ENCODE data around the gene GABRE. TPM values are rescaled to one million over a fixed set of nuclear protein-coding genes. Genes with fewer than 3 reads are reported as not detected.

The GABRE gene
- total RNA-seq, 1 donor from 2014 or later, result not detected

GRCh38 chrX:151981129-151981528, 6.7 kb upstream of the GABRE start:
- H3K27me3 Mint-ChIP-seq, result peaks cover 2% of the 10 kb centered on the region

GRCh38 chrX:151977923-151978322, 3.4 kb upstream of the GABRE start:
- Mint-ChIP-seq H3K27me3 (peaks cover 15% of the 10 kb centered on the region), H3K4me1 (no peaks in the 10 kb centered on the region), H3K4me3 (no peak overlapping the region), H3K27ac (no peak overlapping the region), H3K9me3 (no peaks in the 10 kb centered on the region), H3K36me3 (ENCODE audit: low read depth) (no peaks in the 10 kb centered on the region)
- intact Hi-C loops (cut with micrococcal nuclease), result no loop called here
- no peak for DNase-seq

More at GRCh38 chrX:151981129-151981528, 6.7 kb upstream of the GABRE start:
- Mint-ChIP-seq H3K9me3 (no peaks in the 10 kb centered on the region), H3K4me3 (no peak overlapping the region), H3K36me3 (ENCODE audit: low read depth) (no peaks in the 10 kb centered on the region), H3K27ac (no peak overlapping the region), H3K4me1 (no peaks in the 10 kb centered on the region)
- intact Hi-C loops (cut with micrococcal nuclease), result no loop called here
- DNase-seq, result no peak

GRCh38 chrX:151977009-151977408, 2.5 kb upstream of the GABRE start:
- Mint-ChIP-seq H3K27me3 (peaks cover 15% of the 10 kb centered on the region), H3K9me3 (no peaks in the 10 kb centered on the region), H3K4me1 (no peaks in the 10 kb centered on the region), H3K27ac (no peak overlapping the region), H3K36me3 (ENCODE audit: low read depth) (no peaks in the 10 kb centered on the region), H3K4me3 (no peak overlapping the region)
- intact Hi-C loops (cut with micrococcal nuclease), result no loop called here
- no peak for DNase-seq

GRCh38 chrX:151975736-151976275, 1.3 kb upstream of the GABRE start:
- H3K27ac Mint-ChIP-seq, result no peak overlapping the region
- H3K9me3 Mint-ChIP-seq, result no peaks in the 10 kb centered on the region
- no peaks in the 10 kb centered on the region for H3K36me3 Mint-ChIP-seq (ENCODE audit: low read depth)
- no peak for DNase-seq
- H3K4me1 Mint-ChIP-seq, result no peaks in the 10 kb centered on the region
- peaks cover 15% of the 10 kb centered on the region for H3K27me3 Mint-ChIP-seq
- intact Hi-C loops (cut with micrococcal nuclease), result no loop called here
- H3K4me3 Mint-ChIP-seq, result no peak overlapping the region

GRCh38 chrX:151975228-151975593, 735 bp upstream of the GABRE start:
- Mint-ChIP-seq H3K36me3 (ENCODE audit: low read depth) (no peaks in the 10 kb centered on the region), H3K4me3 (no peak overlapping the region), H3K27me3 (peaks cover 15% of the 10 kb centered on the region), H3K9me3 (no peaks in the 10 kb centered on the region), H3K4me1 (no peaks in the 10 kb centered on the region), H3K27ac (no peak overlapping the region)
- intact Hi-C loops (cut with micrococcal nuclease), result no loop called here
- DNase-seq, result no peak

- no peak overlapping the region for H3K4me3 Mint-ChIP-seq
- peaks cover 15% of the 10 kb centered on the region for H3K27me3 Mint-ChIP-seq
- no peaks in the 10 kb centered on the region for H3K4me1 Mint-ChIP-seq
- DNase-seq, result no peak
- intact Hi-C loops (cut with micrococcal nuclease), result no loop called here
- no peaks in the 10 kb centered on the region for H3K36me3 Mint-ChIP-seq (ENCODE audit: low read depth)
- no peaks in the 10 kb centered on the region for H3K9me3 Mint-ChIP-seq
- no peak overlapping the region for H3K27ac Mint-ChIP-seq
Observed at GRCh38 chrX:151973851-151974335, 583 bp downstream of the GABRE start.

GRCh38 chrX:151973060-151973661, 1.3 kb downstream of the GABRE start:
- no peaks in the 10 kb centered on the region for H3K4me1 Mint-ChIP-seq
- no peaks in the 10 kb centered on the region for H3K9me3 Mint-ChIP-seq
- H3K27me3 Mint-ChIP-seq, result peaks cover 15% of the 10 kb centered on the region
- no peak overlapping the region for H3K27ac Mint-ChIP-seq
- H3K36me3 Mint-ChIP-seq (ENCODE audit: low read depth), result no peaks in the 10 kb centered on the region
- H3K4me3 Mint-ChIP-seq, result no peak overlapping the region
- intact Hi-C loops (cut with micrococcal nuclease), result no loop called here
- no peak for DNase-seq

GRCh38 chrX:151970661-151971060, 3.8 kb downstream of the GABRE start:
- H3K4me1 Mint-ChIP-seq, result no peaks in the 10 kb centered on the region
- no peak for DNase-seq
- H3K9me3 Mint-ChIP-seq, result no peaks in the 10 kb centered on the region
- H3K27me3 Mint-ChIP-seq, result peaks cover 13% of the 10 kb centered on the region
- intact Hi-C loops (cut with micrococcal nuclease), result no loop called here
- no peaks in the 10 kb centered on the region for H3K36me3 Mint-ChIP-seq (ENCODE audit: low read depth)
- H3K27ac Mint-ChIP-seq, result no peak overlapping the region
- no peak overlapping the region for H3K4me3 Mint-ChIP-seq

- H3K27ac Mint-ChIP-seq, result no peak overlapping the region
- H3K9me3 Mint-ChIP-seq, result no peaks in the 10 kb centered on the region
- no peak overlapping the region for H3K4me3 Mint-ChIP-seq
- intact Hi-C loops (cut with micrococcal nuclease), result no loop called here
- H3K27me3 Mint-ChIP-seq, result peaks cover 9% of the 10 kb centered on the region
- H3K36me3 Mint-ChIP-seq (ENCODE audit: low read depth), result no peaks in the 10 kb centered on the region
- DNase-seq, result no peak
- no peaks in the 10 kb centered on the region for H3K4me1 Mint-ChIP-seq
Observed at GRCh38 chrX:151970027-151970426, 4.4 kb downstream of the GABRE start.

GRCh38 chrX:151966236-151966635, 8.2 kb downstream of the GABRE start:
- intact Hi-C loops (cut with micrococcal nuclease), result no loop called here
- Mint-ChIP-seq H3K36me3 (ENCODE audit: low read depth) (no peaks in the 10 kb centered on the region), H3K4me1 (no peaks in the 10 kb centered on the region), H3K27me3 (no peaks in the 10 kb centered on the region), H3K9me3 (no peaks in the 10 kb centered on the region), H3K4me3 (no peak overlapping the region), H3K27ac (no peak overlapping the region)
- DNase-seq, result no peak

- Mint-ChIP-seq H3K4me3 (no peak overlapping the region), H3K27ac (no peak overlapping the region), H3K36me3 (ENCODE audit: low read depth) (no peaks in the 10 kb centered on the region), H3K27me3 (no peaks in the 10 kb centered on the region), H3K9me3 (peaks cover 4% of the 10 kb centered on the region), H3K4me1 (no peaks in the 10 kb centered on the region)
- no peak for DNase-seq
- intact Hi-C loops (cut with micrococcal nuclease), result no loop called here
Observed at GRCh38 chrX:151962034-151962433, 12.4 kb downstream of the GABRE start.

GRCh38 chrX:151958101-151958500, 16.4 kb downstream of the GABRE start:
- Mint-ChIP-seq H3K36me3 (ENCODE audit: low read depth) (no peaks in the 10 kb centered on the region), H3K9me3 (peaks cover 4% of the 10 kb centered on the region), H3K27ac (no peak overlapping the region), H3K4me1 (no peaks in the 10 kb centered on the region), H3K27me3 (no peaks in the 10 kb centered on the region), H3K4me3 (no peak overlapping the region)
- intact Hi-C loops (cut with micrococcal nuclease), result no loop called here
- no peak for DNase-seq

GRCh38 chrX:151954730-151955129, 19.7 kb downstream of the GABRE start:
- Mint-ChIP-seq H3K36me3 (ENCODE audit: low read depth) (no peaks in the 10 kb centered on the region), H3K27me3 (no peaks in the 10 kb centered on the region), H3K9me3 (no peaks in the 10 kb centered on the region), H3K27ac (no peak overlapping the region), H3K4me1 (no peaks in the 10 kb centered on the region), H3K4me3 (no peak overlapping the region)
- intact Hi-C loops (cut with micrococcal nuclease), result no loop called here
- no peak for DNase-seq

GRCh38 chrX:151938172-151938571, 36.3 kb downstream of the GABRE start:
- H3K27ac Mint-ChIP-seq, result no peak overlapping the region
- no peak for DNase-seq
- intact Hi-C loops (cut with micrococcal nuclease), result no loop called here
- no peak overlapping the region for H3K4me3 Mint-ChIP-seq
- no peaks in the 10 kb centered on the region for H3K36me3 Mint-ChIP-seq (ENCODE audit: low read depth)
- no peaks in the 10 kb centered on the region for H3K9me3 Mint-ChIP-seq
- no peaks in the 10 kb centered on the region for H3K4me1 Mint-ChIP-seq
- no peaks in the 10 kb centered on the region for H3K27me3 Mint-ChIP-seq

- Mint-ChIP-seq H3K4me1 (no peaks in the 10 kb centered on the region), H3K36me3 (ENCODE audit: low read depth) (no peaks in the 10 kb centered on the region), H3K4me3 (no peak overlapping the region), H3K9me3 (no peaks in the 10 kb centered on the region), H3K27ac (no peak overlapping the region), H3K27me3 (no peaks in the 10 kb centered on the region)
- no peak for DNase-seq
- intact Hi-C loops (cut with micrococcal nuclease), result no loop called here
Observed at GRCh38 chrX:151935358-151935757, 39.1 kb downstream of the GABRE start.
